Progenitor cell of endocrine pancreas (in vitro differentiated cells): Measurements from ENCODE around the gene COX6A2. TPM values are rescaled to one million over a fixed set of nuclear protein-coding genes. Genes with fewer than 3 reads are reported as not detected.

ENCODE experiments used
- DNase-seq: peaks from one replicate; pipeline ENCODE4 v3.0.0; 2021; ENCODE audit warnings: low spot score; ENCODE audit not compliant: unreplicated experiment
- H3K27ac Mint-ChIP-seq: 2 replicates; pipeline ENCODE4 v1.8.0; 2021; ENCODE audit warnings: mild to moderate bottlenecking, moderate library complexity, mixed read lengths
- H3K27me3 Mint-ChIP-seq: 2 replicates; pipeline ENCODE4 v1.8.0; 2021; ENCODE audit warnings: mixed read lengths
- H3K36me3 Mint-ChIP-seq: 2 replicates; pipeline ENCODE4 v1.8.0; 2022; ENCODE audit warnings: mixed read lengths; ENCODE audit not compliant: insufficient read depth
- H3K4me1 Mint-ChIP-seq: 2 replicates; pipeline ENCODE4 v1.8.0; 2021; ENCODE audit warnings: low read depth, mixed read lengths
- H3K4me3 Mint-ChIP-seq: 2 replicates; pipeline ENCODE4 v1.8.0; 2021; ENCODE audit warnings: low read depth, mild to moderate bottlenecking, moderate library complexity, mixed read lengths
- H3K9me3 Mint-ChIP-seq: 2 replicates; pipeline ENCODE4 v1.8.0; 2021; ENCODE audit warnings: low read depth, mixed read lengths
- total RNA-seq: library from RNA; stranded (reverse); gene quantifications from 2 replicates; pipeline ENCODE4 v1.2.1, GENCODE V29; 2021
- TF ChIP-seq, protein P1 (sequence below): fragments of 200-600 bp; sonication (generic); IDR thresholded peaks from one replicate; pipeline ENCODE4 v1.5.0; 2021; ENCODE audit warnings: antibody characterized with exemption, mild to moderate bottlenecking; ENCODE audit not compliant: unreplicated experiment

The COX6A2 gene
- total RNA-seq, 1 donor from 2014 or later = not detected

DNA sequence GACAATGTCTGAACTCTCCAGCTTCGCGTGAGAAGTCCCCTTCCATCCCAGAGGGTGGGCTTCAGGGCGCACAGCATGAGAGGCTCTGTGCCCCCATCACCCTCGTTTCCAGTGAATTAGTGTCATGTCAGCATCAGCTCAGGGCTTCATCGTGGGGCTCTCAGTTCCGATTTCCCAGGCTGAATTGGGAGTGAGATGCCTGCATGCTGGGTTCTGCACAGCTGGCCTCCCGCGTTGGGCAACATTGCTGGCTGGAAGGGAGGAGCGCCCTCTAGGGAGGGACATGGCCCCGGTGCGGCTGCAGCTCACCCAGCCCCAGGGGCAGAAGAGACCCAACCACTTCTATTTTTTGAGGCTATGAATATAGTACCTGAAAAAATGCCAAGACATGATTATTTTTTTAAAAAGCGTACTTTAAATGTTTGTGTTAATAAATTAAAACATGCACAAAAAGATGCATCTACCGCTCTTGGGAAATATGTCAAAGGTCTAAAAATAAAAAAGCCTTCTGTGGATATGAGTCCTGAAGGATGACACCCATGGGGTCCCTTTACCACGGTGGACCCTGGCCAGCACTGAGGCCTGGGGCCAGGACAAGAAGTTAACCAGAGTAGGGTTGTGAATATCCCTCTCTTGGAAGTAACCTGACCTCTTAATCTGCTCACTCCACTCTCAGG, 45.5 kb downstream of the COX6A2 start:
- peak; percentile 52 for DNase-seq
- peaks cover 20% of the 10 kb centered on the region for H3K27me3 Mint-ChIP-seq
- no peak overlapping the region for H3K4me3 Mint-ChIP-seq
- H3K4me1 Mint-ChIP-seq = peaks cover 16% of the 10 kb centered on the region
- H3K9me3 Mint-ChIP-seq = no peaks in the 10 kb centered on the region
- no peaks in the 10 kb centered on the region for H3K36me3 Mint-ChIP-seq
- TF ChIP-seq, protein P1, sequence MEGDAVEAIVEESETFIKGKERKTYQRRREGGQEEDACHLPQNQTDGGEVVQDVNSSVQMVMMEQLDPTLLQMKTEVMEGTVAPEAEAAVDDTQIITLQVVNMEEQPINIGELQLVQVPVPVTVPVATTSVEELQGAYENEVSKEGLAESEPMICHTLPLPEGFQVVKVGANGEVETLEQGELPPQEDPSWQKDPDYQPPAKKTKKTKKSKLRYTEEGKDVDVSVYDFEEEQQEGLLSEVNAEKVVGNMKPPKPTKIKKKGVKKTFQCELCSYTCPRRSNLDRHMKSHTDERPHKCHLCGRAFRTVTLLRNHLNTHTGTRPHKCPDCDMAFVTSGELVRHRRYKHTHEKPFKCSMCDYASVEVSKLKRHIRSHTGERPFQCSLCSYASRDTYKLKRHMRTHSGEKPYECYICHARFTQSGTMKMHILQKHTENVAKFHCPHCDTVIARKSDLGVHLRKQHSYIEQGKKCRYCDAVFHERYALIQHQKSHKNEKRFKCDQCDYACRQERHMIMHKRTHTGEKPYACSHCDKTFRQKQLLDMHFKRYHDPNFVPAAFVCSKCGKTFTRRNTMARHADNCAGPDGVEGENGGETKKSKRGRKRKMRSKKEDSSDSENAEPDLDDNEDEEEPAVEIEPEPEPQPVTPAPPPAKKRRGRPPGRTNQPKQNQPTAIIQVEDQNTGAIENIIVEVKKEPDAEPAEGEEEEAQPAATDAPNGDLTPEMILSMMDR = peak; percentile 85
- H3K27ac Mint-ChIP-seq = no peak overlapping the region

DNA sequence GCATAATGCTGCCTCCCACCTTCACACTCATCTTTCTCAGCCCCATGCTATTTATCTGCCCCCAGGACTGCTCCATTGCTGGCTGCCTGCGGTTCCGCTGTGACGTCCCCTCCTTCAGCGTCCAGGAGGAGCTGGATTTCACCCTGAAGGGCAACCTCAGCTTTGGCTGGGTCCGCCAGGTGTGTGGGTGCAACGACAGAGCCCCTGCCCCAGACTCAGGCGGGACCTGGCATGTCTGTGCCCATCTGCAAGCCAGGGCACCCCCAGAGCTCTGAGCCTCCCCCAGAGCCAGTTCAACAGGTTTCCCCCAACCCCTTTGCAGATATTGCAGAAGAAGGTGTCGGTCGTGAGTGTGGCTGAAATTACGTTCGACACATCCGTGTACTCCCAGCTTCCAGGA, 48.0 kb downstream of the COX6A2 start:
- Mint-ChIP-seq H3K27me3 (peaks cover 27% of the 10 kb centered on the region), H3K4me3 (no peak overlapping the region), H3K36me3 (no peaks in the 10 kb centered on the region), H3K4me1 (no peaks in the 10 kb centered on the region), H3K9me3 (peaks cover 5% of the 10 kb centered on the region), H3K27ac (no peak overlapping the region)
- TF ChIP-seq, protein P1 = no peak
- DNase-seq = no peak

Other genes with a start within 250 kb of the COX6A2 start
- 739 TPM in 2 replicates for gene FUS, start 248.2 kb downstream of the COX6A2 start, total RNA-seq
- 4.6 and 5.4 TPM in 2 replicates for gene PYCARD, start 225.6 kb downstream of the COX6A2 start, total RNA-seq
- 0.14 TPM in 1 of 2 replicates, not detected in the other for gene TRIM72, start 214.2 kb downstream of the COX6A2 start, total RNA-seq
- not detected in 2 replicates for gene PYDC1, start 211.2 kb downstream of the COX6A2 start, total RNA-seq
- not detected in 2 replicates for gene ITGAM, start 168.4 kb downstream of the COX6A2 start, total RNA-seq
- gene ITGAX, start 73.2 kb downstream of the COX6A2 start, total RNA-seq = not detected in 2 replicates
- not detected in 2 replicates for gene ITGAD, start 35.0 kb downstream of the COX6A2 start, total RNA-seq
- gene ZNF843, start 14.4 kb upstream of the COX6A2 start, total RNA-seq = 1.2 and 1.4 TPM in 2 replicates
- gene ARMC5, start 31.1 kb upstream of the COX6A2 start, total RNA-seq = 14.6 and 14.8 TPM in 2 replicates
- 4.5 and 5.0 TPM in 2 replicates for gene TGFB1I1, start 43.8 kb upstream of the COX6A2 start, total RNA-seq
- 0.29 and 0.62 TPM in 2 replicates for gene SLC5A2, start 54.8 kb upstream of the COX6A2 start, total RNA-seq
- gene RUSF1, start 80.0 kb upstream of the COX6A2 start, total RNA-seq = 65.1 and 65.7 TPM in 2 replicates
- not detected in 2 replicates for gene AHSP, start 99.5 kb upstream of the COX6A2 start, total RNA-seq